ENCODE measurements around the gene SMARCAD1. TPM values are rescaled to one million over a fixed set of nuclear protein-coding genes. Genes with fewer than 3 reads are reported as not detected.

SMARCAD1 gene
- total RNA-seq, 1 donor from 2014 or later: 57.7 TPM

DNA sequence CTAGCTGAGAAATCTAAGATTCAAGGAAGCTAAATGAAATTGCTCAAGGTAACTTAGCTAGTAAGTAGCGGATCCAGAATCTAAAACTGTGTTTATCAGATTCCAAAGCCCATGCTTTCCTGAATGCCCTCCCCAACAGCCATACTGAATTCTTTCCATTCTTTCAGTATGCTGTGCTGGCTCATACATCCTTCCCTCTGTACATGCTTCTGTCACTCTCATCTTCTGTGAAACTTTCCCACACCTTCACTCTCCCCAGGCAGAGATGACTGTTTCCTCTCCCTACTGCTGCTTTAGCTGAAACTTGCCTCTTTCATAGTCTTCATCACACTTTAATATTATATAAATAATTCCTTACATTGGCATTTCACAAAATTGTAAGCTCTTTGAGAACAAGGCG lies 39.3 kb upstream of the SMARCAD1 start:
- no peak for TF ChIP-seq CTCF (conservative IDR thresholded peaks at IDR 0.05)
- Mint-ChIP-seq H3K9me3 (peaks cover 9% of the 10 kb centered on the region), H3K27ac (ENCODE audit: unreplicated experiment) (no peak overlapping the region), H3K4me1 (peaks cover 4% of the 10 kb centered on the region), H3K4me3 (no peak overlapping the region), H3K27me3 (ENCODE audit: low read depth) (no peaks in the 10 kb centered on the region), H3K36me3 (ENCODE audit: low read depth) (peaks cover 2% of the 10 kb centered on the region)
- DNase-seq (ENCODE audit: low read depth, low spot score): no peak

GRCh38 chr4:94169803-94170372 lies 37.8 kb upstream of the SMARCAD1 start:
- no peak for DNase-seq (ENCODE audit: low read depth, low spot score)
- peaks cover 2% of the 10 kb centered on the region for H3K36me3 Mint-ChIP-seq (ENCODE audit: low read depth)

GRCh38 chr4:94171616-94172015 lies 36.0 kb upstream of the SMARCAD1 start:
- Mint-ChIP-seq H3K4me1 (no peaks in the 10 kb centered on the region), H3K36me3 (ENCODE audit: low read depth) (peaks cover 2% of the 10 kb centered on the region), H3K4me3 (no peak overlapping the region), H3K27me3 (ENCODE audit: low read depth) (no peaks in the 10 kb centered on the region), H3K27ac (ENCODE audit: unreplicated experiment) (no peak overlapping the region), H3K9me3 (peaks cover 9% of the 10 kb centered on the region)
- TF ChIP-seq CTCF (conservative IDR thresholded peaks at IDR 0.05): peak; percentile 58
- no peak for DNase-seq (ENCODE audit: low read depth, low spot score)

More at GRCh38 chr4:94169803-94170372, 37.8 kb upstream of the SMARCAD1 start:
- H3K4me3 Mint-ChIP-seq: no peak overlapping the region
- peaks cover 4% of the 10 kb centered on the region for H3K4me1 Mint-ChIP-seq
- no peaks in the 10 kb centered on the region for H3K27me3 Mint-ChIP-seq (ENCODE audit: low read depth)
- no peak for TF ChIP-seq CTCF (conservative IDR thresholded peaks at IDR 0.05)
- H3K27ac Mint-ChIP-seq (ENCODE audit: unreplicated experiment): no peak overlapping the region
- peaks cover 9% of the 10 kb centered on the region for H3K9me3 Mint-ChIP-seq

GRCh38 chr4:94175553-94176261 lies 32.0 kb upstream of the SMARCAD1 start:
- TF ChIP-seq CTCF (conservative IDR thresholded peaks at IDR 0.05): no peak
- peaks cover under 1% of the 10 kb centered on the region for H3K36me3 Mint-ChIP-seq (ENCODE audit: low read depth)
- H3K9me3 Mint-ChIP-seq: peaks cover 5% of the 10 kb centered on the region
- no peak overlapping the region for H3K4me3 Mint-ChIP-seq
- no peaks in the 10 kb centered on the region for H3K27me3 Mint-ChIP-seq (ENCODE audit: low read depth)
- H3K27ac Mint-ChIP-seq (ENCODE audit: unreplicated experiment): no peak overlapping the region
- no peak for DNase-seq (ENCODE audit: low read depth, low spot score)
- H3K4me1 Mint-ChIP-seq: no peaks in the 10 kb centered on the region

GRCh38 chr4:94177822-94178221 lies 29.8 kb upstream of the SMARCAD1 start:
- no peak for TF ChIP-seq CTCF (conservative IDR thresholded peaks at IDR 0.05)
- DNase-seq (ENCODE audit: low read depth, low spot score): no peak
- Mint-ChIP-seq H3K36me3 (ENCODE audit: low read depth) (no peaks in the 10 kb centered on the region), H3K27ac (ENCODE audit: unreplicated experiment) (no peak overlapping the region), H3K9me3 (no peaks in the 10 kb centered on the region), H3K4me1 (no peaks in the 10 kb centered on the region), H3K27me3 (ENCODE audit: low read depth) (no peaks in the 10 kb centered on the region), H3K4me3 (no peak overlapping the region)
